Measurements from ENCODE around the gene USP17L13. TPM values are rescaled to one million over a fixed set of nuclear protein-coding genes. Genes with fewer than 3 reads are reported as not detected.
A peak's percentile ranks its signal among the peaks of the same experiment; 100 is the strongest.
"Not testable (repeated sequence)": the region's sequence is repeated elsewhere in the genome, so short reads cannot be mapped to it uniquely, and the experiment has no call there.

USP17L13 gene
- not detected for total RNA-seq
- long read RNA-seq, result 0 reads

- H3K36me3 ChIP-seq; DNase-seq; H3K9me3 ChIP-seq; H3K4me3 ChIP-seq; ATAC-seq; H3K4me1 ChIP-seq; H3K27me3 ChIP-seq; intact Hi-C loops (cut with DNase I); H3K27ac ChIP-seq: not testable (repeated sequence)
Measured at GRCh38 chr4:9224596-9224995, at the start of gene USP17L13. Gene USP17L13 (plus strand): TSS chr4:9224896. CDS start chr4:9224896, 0 bp downstream.

- H3K36me3 ChIP-seq; H3K27ac ChIP-seq; intact Hi-C loops (cut with DNase I); DNase-seq; H3K4me3 ChIP-seq; H3K27me3 ChIP-seq; ATAC-seq; H3K4me1 ChIP-seq; H3K9me3 ChIP-seq: not testable (repeated sequence)
Measured at GRCh38 chr4:9210357-9210756, 14.3 kb upstream of the USP17L13 start, which contains the start of gene USP17L10. Gene USP17L10 (plus strand): TSS chr4:9210657. CDS start chr4:9210657, 0 bp downstream.

DNA sequence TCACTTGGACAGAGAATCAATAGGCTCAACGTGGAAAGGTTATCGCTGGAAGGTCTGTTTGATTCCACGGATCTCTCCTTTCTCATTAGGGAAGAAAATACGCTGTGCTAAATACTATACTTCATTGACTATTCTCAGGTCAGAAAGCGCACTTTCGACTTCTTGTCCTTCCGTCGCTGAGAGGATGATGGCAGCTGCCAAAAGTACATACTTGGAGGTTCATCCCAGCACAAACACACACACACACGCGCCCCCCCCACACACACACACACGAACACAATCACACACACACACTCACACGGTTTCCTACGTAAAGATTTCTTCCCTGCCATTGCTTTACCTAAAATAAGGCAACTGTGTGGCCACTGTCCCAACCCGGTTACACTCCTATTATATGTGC is 10.0 kb upstream of the USP17L13 start:
- H3K4me3 ChIP-seq; H3K36me3 ChIP-seq; H3K9me3 ChIP-seq; H3K27me3 ChIP-seq; H3K27ac ChIP-seq; ATAC-seq; H3K4me1 ChIP-seq; intact Hi-C loops (cut with DNase I): not testable (repeated sequence)
- DNase-seq, result peak; percentile 18

GRCh38 chr4:9215105-9215504 is 9.6 kb upstream of the USP17L13 start, which contains the start of gene USP17L11:
Gene USP17L11 (plus strand): TSS chr4:9215405. CDS start chr4:9215405, 0 bp downstream.
- H3K9me3 ChIP-seq; ATAC-seq; H3K4me1 ChIP-seq; intact Hi-C loops (cut with DNase I); H3K4me3 ChIP-seq; H3K27me3 ChIP-seq; H3K27ac ChIP-seq; H3K36me3 ChIP-seq; DNase-seq: not testable (repeated sequence)

DNA sequence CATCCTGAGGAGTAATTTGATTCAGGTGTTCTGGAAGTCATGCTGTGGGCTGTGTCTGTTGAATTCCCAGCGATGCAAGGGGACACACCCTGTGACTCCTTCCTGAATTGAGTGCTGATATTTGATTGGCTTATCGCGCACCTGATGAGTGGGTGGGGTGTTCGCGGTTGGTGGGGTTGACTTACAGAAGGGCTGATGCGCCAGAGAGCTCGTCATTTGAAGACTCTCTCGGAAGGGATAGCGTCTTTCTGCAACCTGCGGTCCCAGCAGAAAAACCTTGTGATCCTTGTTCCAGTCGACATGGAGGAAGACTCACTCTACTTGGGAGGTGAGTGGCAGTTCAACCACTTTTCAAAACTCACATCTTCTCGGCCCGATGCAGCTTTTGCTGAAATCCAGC is 4.8 kb upstream of the USP17L13 start, which contains the start of gene USP17L12:
Gene USP17L12, plus strand, starts transcription at position 301 of the 400 bp plus-strand sequence. Its CDS starts 0 bp downstream, at position 301.
- DNase-seq; H3K9me3 ChIP-seq; H3K4me1 ChIP-seq; intact Hi-C loops (cut with DNase I); H3K4me3 ChIP-seq; H3K27me3 ChIP-seq; H3K27ac ChIP-seq; H3K36me3 ChIP-seq; ATAC-seq: not testable (repeated sequence)

- ATAC-seq; H3K9me3 ChIP-seq; H3K4me3 ChIP-seq; H3K36me3 ChIP-seq; H3K4me1 ChIP-seq; intact Hi-C loops (cut with DNase I); H3K27me3 ChIP-seq; H3K27ac ChIP-seq: not testable (repeated sequence)
- peak; percentile 7 for DNase-seq
Measured at GRCh38 chr4:9230249-9230648, 5.6 kb downstream of the USP17L13 start.

GRCh38 chr4:9234085-9234484 is 9.4 kb downstream of the USP17L13 start, which contains the start of gene USP17L15:
Gene USP17L15 (plus strand): TSS chr4:9234385. CDS start chr4:9234385, 0 bp downstream.
- H3K27me3 ChIP-seq; intact Hi-C loops (cut with DNase I); H3K27ac ChIP-seq; H3K4me1 ChIP-seq; H3K9me3 ChIP-seq; DNase-seq; H3K4me3 ChIP-seq; ATAC-seq; H3K36me3 ChIP-seq: not testable (repeated sequence)

- H3K27ac ChIP-seq; H3K4me1 ChIP-seq; intact Hi-C loops (cut with DNase I); H3K9me3 ChIP-seq; H3K27me3 ChIP-seq; ATAC-seq; H3K36me3 ChIP-seq; H3K4me3 ChIP-seq: not testable (repeated sequence)
- DNase-seq, result peak; percentile 38
Measured at GRCh38 chr4:9238461-9238860, 13.8 kb downstream of the USP17L13 start.

DNA sequence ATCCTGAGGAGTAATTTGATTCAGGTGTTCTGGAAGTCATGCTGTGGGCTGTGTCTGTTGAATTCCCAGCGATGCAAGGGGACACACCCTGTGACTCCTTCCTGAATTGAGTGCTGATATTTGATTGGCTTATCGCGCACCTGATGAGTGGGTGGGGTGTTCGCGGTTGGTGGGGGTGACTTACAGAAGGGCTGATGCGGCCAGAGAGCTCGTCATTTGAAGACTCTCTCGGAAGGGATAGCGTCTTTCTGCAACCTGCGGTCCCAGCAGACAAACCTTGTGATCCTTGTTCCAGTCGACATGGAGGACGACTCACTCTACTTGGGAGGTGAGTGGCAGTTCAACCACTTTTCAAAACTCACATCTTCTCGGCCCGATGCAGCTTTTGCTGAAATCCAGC is 18.9 kb downstream of the USP17L13 start, which contains the start of gene USP17L17:
Gene USP17L17, plus strand, starts transcription at position 301 of the 400 bp plus-strand sequence. Its CDS starts 0 bp downstream, at position 301.
- H3K36me3 ChIP-seq; H3K9me3 ChIP-seq; H3K27me3 ChIP-seq; ATAC-seq; intact Hi-C loops (cut with DNase I); H3K4me3 ChIP-seq; H3K4me1 ChIP-seq; DNase-seq; H3K27ac ChIP-seq: not testable (repeated sequence)

DNA sequence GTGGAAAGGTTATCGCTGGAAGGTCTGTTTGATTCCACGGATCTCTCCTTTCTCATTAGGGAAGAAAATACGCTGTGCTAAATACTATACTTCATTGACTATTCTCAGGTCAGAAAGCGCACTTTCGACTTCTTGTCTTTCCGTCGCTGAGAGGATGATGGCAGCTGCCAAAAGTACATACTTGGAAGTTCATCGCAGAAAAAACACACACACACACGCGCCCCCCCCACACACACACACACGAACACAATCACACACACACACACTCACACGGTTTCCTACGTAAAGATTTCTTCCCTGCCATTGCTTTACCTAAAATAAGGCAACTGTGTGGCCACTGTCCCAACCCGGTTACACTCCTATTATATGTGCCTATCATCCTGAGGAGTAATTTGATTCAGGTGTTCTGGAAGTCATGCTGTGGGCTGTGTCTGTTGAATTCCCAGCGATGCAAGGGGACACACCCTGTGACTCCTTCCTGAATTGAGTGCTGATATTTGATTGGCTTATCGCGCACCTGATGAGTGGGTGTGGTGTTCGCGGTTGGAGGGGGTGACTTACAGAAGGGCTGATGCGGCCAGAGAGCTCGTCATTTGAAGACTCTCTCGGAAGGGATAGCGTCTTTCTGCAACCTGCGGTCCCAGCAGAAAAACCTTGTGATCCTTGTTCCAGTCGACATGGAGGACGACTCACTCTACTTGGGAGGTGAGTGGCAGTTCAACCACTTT is 23.4 kb downstream of the USP17L13 start, which contains the start of gene USP17L18:
Gene USP17L18, plus strand, starts transcription at position 678 of the 728 bp plus-strand sequence. Its CDS starts 0 bp downstream, at position 678.
- ATAC-seq; H3K9me3 ChIP-seq; H3K4me1 ChIP-seq; H3K27ac ChIP-seq; H3K36me3 ChIP-seq; H3K4me3 ChIP-seq; H3K27me3 ChIP-seq; intact Hi-C loops (cut with DNase I): not testable (repeated sequence)
- DNase-seq, result peak; percentile 4

DNA sequence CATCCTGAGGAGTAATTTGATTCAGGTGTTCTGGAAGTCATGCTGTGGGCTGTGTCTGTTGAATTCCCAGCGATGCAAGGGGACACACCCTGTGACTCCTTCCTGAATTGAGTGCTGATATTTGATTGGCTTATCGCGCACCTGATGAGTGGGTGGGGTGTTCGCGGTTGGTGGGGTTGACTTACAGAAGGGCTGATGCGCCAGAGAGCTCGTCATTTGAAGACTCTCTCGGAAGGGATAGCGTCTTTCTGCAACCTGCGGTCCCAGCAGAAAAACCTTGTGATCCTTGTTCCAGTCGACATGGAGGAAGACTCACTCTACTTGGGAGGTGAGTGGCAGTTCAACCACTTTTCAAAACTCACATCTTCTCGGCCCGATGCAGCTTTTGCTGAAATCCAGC is 28.4 kb downstream of the USP17L13 start, which contains the start of gene USP17L19:
Gene USP17L19, plus strand, starts transcription at position 301 of the 400 bp plus-strand sequence. Its CDS starts 0 bp downstream, at position 301.
- H3K9me3 ChIP-seq; H3K36me3 ChIP-seq; H3K4me3 ChIP-seq; H3K27me3 ChIP-seq; H3K27ac ChIP-seq; DNase-seq; ATAC-seq; H3K4me1 ChIP-seq; intact Hi-C loops (cut with DNase I): not testable (repeated sequence)

GRCh38 chr4:9257824-9258223 is 33.1 kb downstream of the USP17L13 start, which contains the start of gene USP17L20:
Gene USP17L20 (plus strand): TSS chr4:9258124. CDS start chr4:9258124, 0 bp downstream.
- DNase-seq; H3K36me3 ChIP-seq; intact Hi-C loops (cut with DNase I); H3K27ac ChIP-seq; H3K9me3 ChIP-seq; H3K4me1 ChIP-seq; H3K4me3 ChIP-seq; H3K27me3 ChIP-seq; ATAC-seq: not testable (repeated sequence)

DNA sequence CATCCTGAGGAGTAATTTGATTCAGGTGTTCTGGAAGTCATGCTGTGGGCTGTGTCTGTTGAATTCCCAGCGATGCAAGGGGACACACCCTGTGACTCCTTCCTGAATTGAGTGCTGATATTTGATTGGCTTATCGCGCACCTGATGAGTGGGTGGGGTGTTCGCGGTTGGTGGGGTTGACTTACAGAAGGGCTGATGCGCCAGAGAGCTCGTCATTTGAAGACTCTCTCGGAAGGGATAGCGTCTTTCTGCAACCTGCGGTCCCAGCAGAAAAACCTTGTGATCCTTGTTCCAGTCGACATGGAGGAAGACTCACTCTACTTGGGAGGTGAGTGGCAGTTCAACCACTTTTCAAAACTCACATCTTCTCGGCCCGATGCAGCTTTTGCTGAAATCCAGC is 37.9 kb downstream of the USP17L13 start, which contains the start of gene USP17L21:
Gene USP17L21, plus strand, starts transcription at position 301 of the 400 bp plus-strand sequence. Its CDS starts 0 bp downstream, at position 301.
- H3K9me3 ChIP-seq; intact Hi-C loops (cut with DNase I); DNase-seq; H3K36me3 ChIP-seq; ATAC-seq; H3K4me1 ChIP-seq; H3K27me3 ChIP-seq; H3K4me3 ChIP-seq; H3K27ac ChIP-seq: not testable (repeated sequence)

GRCh38 chr4:9267319-9267718 is 42.6 kb downstream of the USP17L13 start, which contains the start of gene USP17L22:
Gene USP17L22 (plus strand): TSS chr4:9267619. CDS start chr4:9267619, 0 bp downstream.
- H3K27me3 ChIP-seq; H3K4me3 ChIP-seq; H3K27ac ChIP-seq; H3K4me1 ChIP-seq; ATAC-seq; H3K9me3 ChIP-seq; H3K36me3 ChIP-seq; DNase-seq; intact Hi-C loops (cut with DNase I): not testable (repeated sequence)
